GM18511 (cell line): Measurements from ENCODE around the gene STN1.
A peak's percentile ranks its signal among the peaks of the same experiment; 100 is the strongest.
"Not testable (repeated sequence)": the region's sequence is repeated elsewhere in the genome, so short reads cannot be mapped to it uniquely, and the experiment has no call there.

Experiments
- ATAC-seq: cut with Tn5 transposase; IDR thresholded peaks from one replicate; pipeline ENCODE4 v1.9.1; 2021; ENCODE audit warnings: mild to moderate bottlenecking, moderate library complexity; ENCODE audit not compliant: unreplicated experiment

The STN1 gene

DNA sequence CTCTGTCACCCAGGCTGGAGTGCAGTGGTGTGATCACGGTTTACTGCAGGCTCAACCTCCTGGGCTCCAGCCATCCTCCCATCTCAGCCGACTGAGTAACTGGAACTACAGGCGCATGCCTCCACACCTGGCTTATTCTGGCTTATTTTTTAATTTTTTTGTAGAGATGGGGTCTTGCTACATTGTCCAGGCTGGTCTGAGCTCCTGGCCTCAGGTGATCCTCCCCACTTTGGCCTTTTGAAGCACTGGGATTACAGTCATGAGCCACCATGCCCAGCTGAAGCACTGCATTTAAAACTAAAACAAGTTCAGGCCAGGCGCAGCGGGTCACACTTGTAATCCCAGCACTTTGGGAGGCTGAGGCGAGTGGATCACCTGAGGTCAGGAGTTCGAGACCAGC lies 70.6 kb downstream of the STN1 start:
- no peak for ATAC-seq

DNA sequence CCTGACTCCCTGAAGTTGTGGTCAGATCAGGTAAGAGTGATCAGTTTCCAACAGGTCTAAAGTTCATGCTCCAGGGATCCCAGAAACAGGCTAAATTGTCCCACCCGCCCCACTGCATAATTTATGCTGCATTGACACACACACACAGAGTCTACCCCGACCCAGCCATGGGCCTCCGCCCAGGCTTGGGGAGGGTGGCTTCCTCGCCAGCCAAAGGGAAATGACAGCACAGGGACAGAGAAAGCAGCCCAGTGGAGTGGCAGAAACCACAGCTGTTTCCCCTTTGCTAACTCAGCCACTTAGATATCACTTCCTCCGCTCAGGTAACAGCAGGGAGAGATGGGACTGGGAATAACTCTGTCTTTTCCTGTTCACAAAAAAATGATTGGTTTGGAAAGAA lies 72.0 kb downstream of the STN1 start:
- peak; percentile 83 for ATAC-seq

DNA sequence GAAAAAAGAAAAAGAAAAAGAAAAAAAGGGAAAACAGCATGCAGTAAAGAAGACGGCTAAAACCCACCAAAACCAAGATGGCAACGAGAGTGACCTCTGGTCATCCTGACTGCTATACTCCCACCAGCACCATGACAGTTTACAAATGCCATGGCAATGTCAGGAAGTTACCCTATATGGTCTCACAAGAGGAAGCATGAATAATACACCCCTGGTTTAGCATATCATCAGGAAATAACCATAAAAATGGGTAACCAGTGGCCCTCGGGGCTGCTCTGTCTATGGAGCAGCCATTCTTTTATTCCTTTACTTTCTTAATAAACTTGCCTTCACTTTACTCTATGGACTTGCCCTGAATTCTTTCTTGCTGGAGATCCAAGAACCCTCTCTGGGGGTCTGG lies 72.6 kb downstream of the STN1 start:
- not testable (repeated sequence) for ATAC-seq

DNA sequence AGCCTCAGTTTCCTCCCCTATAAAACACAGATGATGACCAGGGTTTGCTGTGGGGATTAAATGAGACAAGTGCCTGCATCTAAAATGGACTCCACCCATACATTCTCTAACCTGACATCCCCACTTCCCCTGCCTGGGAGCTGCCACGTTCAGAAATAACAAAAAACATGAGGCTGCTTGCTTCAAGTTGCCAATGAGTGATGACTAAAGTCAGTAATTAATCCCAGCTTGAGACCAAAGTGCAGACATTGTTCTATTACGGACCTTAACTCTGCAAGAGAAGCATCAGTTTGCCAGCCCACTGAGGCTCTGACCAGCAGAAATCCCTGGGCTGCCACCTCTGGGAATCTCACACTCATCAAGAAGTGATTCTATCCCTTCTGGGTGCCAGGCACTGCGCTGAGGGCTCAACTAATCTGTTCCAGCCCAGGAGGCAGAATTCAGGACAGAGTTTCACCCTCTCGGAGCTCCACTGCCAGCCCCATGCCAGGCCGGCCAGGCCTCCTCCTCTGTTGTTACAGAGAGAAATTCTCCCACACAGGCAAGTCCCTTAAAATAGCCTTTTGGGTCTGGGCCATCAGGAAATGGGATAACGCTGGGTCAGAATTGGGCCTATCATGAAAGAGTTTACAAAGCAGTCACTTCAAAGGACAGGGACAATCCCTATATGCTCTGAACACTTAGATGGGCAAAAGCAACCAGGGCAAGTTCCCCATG lies 74.0 kb downstream of the STN1 start:
- ATAC-seq = no peak

DNA sequence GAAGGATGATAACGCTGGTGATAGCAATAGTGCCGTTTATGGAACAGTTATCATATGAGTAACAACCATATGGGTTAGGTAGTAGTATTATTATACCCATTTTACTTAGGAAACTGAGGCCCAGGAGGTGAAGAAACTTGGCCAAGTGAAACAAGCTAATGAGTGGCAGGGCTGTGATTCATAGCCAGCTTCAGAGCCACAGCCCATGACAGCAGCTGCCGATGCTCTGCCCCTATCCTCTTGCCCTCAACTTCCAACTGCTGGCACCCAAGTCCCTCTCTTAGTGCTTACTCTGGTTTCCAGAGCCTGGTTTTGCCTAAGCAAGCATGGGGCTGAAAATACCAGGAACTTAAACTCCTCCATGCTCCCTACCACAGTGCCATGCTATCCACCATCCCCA lies 74.9 kb downstream of the STN1 start:
- ATAC-seq = no peak

GRCh38 chr10:103842605-103843004 lies 75.4 kb downstream of the STN1 start:
- no peak for ATAC-seq

DNA sequence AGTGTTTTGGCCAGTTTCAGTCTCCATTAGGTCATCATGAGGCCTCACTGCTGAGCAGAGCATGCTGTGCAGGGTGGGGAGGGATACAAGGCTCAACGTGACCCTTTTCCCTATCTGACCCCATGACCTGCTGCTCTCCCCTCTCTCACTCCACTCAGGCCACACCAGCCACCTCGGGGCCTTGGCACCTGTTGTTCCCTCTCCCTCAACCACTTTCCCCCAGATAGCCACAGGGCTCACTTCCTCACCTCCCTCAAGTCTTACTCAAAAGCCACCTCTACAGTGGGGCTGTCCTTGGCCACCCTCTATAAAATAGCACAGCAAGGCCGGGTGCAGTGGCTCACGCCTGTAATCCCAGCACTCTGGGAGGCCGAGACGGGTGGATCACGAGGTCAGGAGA lies 76.5 kb downstream of the STN1 start:
- ATAC-seq = no peak

- ATAC-seq = no peak
Observed at GRCh38 chr10:103840740-103841070, 77.3 kb downstream of the STN1 start.

DNA sequence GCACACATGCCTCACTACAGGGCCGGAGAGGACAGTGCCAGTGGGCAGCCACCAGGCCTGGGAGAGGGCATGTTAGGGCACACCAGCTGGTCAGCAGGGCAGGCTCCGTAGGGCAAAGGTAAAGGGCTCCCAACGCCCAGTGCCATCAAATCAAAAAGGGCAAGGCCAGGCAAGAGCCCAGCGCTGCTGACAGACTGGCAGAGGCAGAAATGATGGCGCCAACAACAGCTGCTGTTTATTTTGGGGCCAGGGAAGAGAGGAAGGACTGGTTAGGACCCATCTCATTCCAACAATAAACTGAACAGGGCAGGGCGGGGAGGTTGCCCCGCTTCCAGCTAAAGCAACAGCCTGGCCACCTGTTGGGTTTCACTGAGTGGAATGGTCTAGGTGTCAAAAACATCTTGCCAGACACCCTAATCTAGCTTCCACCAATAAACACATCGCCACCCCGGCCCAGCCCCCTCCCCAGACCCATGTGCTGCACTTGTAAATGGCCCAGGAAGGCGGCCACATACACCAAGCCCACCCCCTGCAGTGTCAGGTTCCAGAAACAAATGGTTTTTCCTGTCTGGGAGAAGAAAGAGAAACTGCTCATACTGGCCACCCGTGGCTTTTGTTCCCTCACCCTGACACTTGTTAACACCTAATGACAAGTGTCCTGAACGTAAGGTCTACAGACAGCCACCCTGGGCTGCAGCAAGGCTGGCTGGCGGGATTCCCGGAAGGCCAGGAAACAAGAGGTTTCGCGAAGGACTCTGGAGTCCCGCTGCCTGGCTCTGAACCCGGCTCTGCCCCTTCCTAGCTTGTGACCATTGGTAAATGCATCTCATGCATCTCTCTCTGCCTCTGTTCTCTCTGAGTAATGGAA lies 77.9 kb downstream of the STN1 start:
- ATAC-seq = no peak

- no peak for ATAC-seq
Observed at GRCh38 chr10:103839519-103839871, 78.5 kb downstream of the STN1 start.

- ATAC-seq = no peak
Observed at GRCh38 chr10:103838862-103839518, 79.0 kb downstream of the STN1 start.

GRCh38 chr10:103838070-103838395 lies 80.0 kb downstream of the STN1 start:
- no peak for ATAC-seq

- ATAC-seq = peak; percentile 61
Observed at GRCh38 chr10:103837370-103838069, 80.5 kb downstream of the STN1 start.

GRCh38 chr10:103836861-103837260 lies 81.1 kb downstream of the STN1 start:
- no peak for ATAC-seq

GRCh38 chr10:103836273-103836672 lies 81.7 kb downstream of the STN1 start:
- no peak for ATAC-seq

DNA sequence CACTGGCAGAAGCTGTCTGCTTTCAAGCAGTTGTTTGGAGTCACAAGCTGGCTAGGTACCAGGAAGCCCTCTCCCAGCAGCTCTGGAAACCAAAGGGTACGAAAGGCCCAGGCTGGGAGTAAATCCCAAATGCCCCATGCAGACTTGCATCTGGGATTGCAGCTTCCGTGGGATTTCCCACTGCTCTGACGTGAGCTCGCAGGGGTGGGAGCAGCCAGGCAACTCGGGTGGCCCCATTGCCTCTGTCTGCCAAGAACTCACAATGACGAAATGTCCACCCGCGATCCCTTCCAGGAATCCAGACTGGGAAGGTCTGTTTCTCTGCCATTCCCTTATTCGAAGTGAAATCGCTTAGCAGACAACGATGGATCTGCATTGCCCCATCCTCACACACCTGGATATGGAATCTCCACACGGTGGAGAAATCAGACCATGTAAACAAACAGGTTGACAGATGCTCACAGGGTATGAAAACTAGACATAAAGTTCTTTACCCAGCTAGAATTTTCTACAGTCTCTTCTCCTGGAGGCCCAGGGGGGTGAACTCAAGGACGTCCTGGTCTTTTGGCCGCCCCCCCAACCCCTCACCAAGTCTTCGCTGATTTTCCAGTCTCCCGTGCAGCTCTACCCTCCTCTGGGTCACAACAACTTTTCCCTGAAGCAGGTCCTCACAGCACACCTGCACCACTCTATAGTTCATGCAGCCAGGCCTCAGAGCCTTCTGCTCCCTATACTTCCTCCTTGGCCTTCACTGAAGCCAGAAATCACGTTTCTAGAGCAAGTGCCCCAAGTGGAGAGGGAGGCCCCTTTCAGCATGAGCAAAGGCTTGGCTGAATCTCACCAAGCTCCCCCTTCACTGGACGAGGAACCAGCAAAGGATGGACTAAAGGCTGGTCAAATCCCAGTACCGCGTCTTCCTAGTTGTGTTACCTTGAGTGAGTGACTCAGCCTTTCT lies 82.6 kb downstream of the STN1 start:
- ATAC-seq = no peak

GRCh38 chr10:103834436-103835095 lies 83.4 kb downstream of the STN1 start:
- no peak for ATAC-seq

GRCh38 chr10:103833731-103834365 lies 84.1 kb downstream of the STN1 start:
- ATAC-seq = no peak

DNA sequence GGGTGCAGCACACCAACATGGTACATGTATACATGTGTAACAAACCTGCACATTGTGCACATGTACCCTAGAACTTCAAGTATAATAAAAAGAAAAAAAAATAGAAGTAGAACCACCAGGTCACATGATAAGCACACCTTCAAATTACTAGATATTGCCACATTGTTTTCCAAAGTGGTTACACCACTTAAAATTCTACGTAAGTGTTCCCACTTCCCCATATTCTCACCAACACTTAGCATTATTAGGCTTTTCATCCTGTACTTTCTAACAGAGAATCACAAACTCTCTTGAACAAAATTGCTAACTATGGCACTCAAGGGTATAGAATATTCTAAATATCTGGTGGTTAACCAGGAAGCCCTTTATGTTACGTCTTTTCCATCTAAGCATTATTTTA lies 85.2 kb downstream of the STN1 start:
- ATAC-seq = no peak
